ENCODE data around the gene PLXNA4. TPM values are rescaled to one million over a fixed set of nuclear protein-coding genes. Genes with fewer than 3 reads are reported as not detected.

Gene PLXNA4
- total RNA-seq, 2 experiments from 2014 or later = 0.75 to 0.85 TPM

DNA sequence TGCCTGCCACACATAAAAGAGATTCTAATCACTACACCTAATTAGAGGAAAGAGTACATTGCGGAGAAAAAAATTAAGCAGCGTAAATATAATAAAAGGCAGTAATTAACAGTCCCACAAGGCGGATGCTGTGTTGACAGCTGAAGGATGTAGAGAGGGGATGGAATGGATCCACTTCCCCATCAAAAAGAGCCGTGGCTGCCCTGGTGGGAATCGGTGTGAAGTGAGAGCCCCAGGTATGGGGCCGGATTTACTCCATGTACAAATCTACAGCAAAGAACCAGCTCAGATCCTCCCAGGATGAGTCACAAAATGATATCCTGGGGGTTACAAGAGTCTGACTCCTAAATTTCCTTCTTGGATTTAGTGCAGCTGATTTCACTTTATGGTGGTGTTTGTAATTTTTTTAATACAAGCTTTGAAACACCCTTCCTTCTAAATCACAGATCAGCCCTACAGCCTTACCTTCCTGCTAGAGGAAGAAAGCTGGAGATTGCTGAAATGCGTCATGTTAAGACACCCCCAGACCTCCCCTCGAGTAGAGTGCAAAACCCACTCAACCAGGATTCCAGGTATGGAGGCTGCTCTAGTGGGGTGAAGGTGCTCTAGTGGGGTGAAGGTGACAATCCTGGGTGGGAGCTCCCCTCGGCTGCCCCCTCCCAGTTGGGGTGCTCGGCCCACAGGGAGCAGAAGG lies 398.4 kb downstream of the PLXNA4 start:
- peaks cover 0 to 3% of the 10 kb centered on the region in 2 experiments for H3K27me3 ChIP-seq (ENCODE audit: control insufficient read depth in 1 of 2, insufficient read depth in 2 of 2, low read length in 2 of 2)
- ATAC-seq (ENCODE audit: poor library complexity) (no peak), DNase-seq (no peak)
- Mint-ChIP-seq H3K4me1 (ENCODE audit: low read depth) (no peaks in the 10 kb centered on the region), H3K4me3 (no peak overlapping the region), H3K36me3 (ENCODE audit: low read depth) (no peaks in the 10 kb centered on the region), H3K27me3 (no peaks in the 10 kb centered on the region), H3K9me3 (no peaks in the 10 kb centered on the region), H3K27ac (no peak overlapping the region)
- H3K4me1 ChIP-seq (ENCODE audit: insufficient read depth, low read length) = no peaks in the 10 kb centered on the region
- H3K27ac ChIP-seq (ENCODE audit: low read depth in 1 of 2, low read length in 2 of 2) = no peak overlapping the region
- no peak overlapping the region for H3K4me3 ChIP-seq (ENCODE audit: low read length)
- peaks cover 0 to 9% of the 10 kb centered on the region in 2 experiments for H3K9me3 ChIP-seq (ENCODE audit: control insufficient read depth in 1 of 2, insufficient read depth in 1 of 2, low read length in 2 of 2)
- H3K36me3 ChIP-seq (ENCODE audit: insufficient read depth, low read length) = no peaks in the 10 kb centered on the region
- no peak for TF ChIP-seq CTCF (IDR thresholded peaks at IDR 0.05)
- intact Hi-C loops (cut with DNase I, micrococcal nuclease) = no loop called here
- CTCF ChIA-PET = no interaction called here
- POLR2A ChIA-PET = no interaction called here

DNA sequence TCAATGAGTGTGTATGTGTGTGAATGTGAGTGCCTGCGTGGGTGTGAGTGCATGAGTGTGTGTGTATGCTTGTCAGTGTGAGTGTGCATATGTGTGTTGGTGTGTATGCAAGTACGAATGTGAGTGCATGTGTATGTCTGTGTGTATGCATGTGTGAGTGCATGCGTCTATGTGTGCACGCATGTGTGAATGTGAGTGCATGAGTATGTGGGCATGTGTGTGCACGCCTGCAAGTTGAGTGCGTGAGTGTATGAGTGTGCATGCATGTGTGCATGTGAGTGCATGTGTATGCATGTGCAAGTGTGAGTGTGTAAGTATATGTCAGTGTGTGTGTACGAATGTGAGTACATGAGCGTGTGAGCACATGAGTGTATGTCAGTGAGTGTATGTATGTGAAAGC lies 399.6 kb downstream of the PLXNA4 start:
- Mint-ChIP-seq H3K9me3 (no peaks in the 10 kb centered on the region), H3K36me3 (ENCODE audit: low read depth) (no peaks in the 10 kb centered on the region), H3K27me3 (no peaks in the 10 kb centered on the region), H3K27ac (no peak overlapping the region), H3K4me1 (ENCODE audit: low read depth) (no peaks in the 10 kb centered on the region), H3K4me3 (no peak overlapping the region)
- H3K9me3 ChIP-seq (ENCODE audit: control insufficient read depth in 1 of 2, insufficient read depth in 1 of 2, low read length in 2 of 2) = peaks cover 0 to 9% of the 10 kb centered on the region in 2 experiments
- no peak for ATAC-seq (ENCODE audit: poor library complexity)
- intact Hi-C loops (cut with DNase I, micrococcal nuclease) = no loop called here
- no peak overlapping the region for H3K27ac ChIP-seq (ENCODE audit: low read depth in 1 of 2, low read length in 2 of 2)
- H3K4me3 ChIP-seq (ENCODE audit: low read length) = no peak overlapping the region
- CTCF ChIA-PET = no interaction called here
- peaks cover 0 to 3% of the 10 kb centered on the region in 2 experiments for H3K27me3 ChIP-seq (ENCODE audit: control insufficient read depth in 1 of 2, insufficient read depth in 2 of 2, low read length in 2 of 2)
- no peak for TF ChIP-seq CTCF (IDR thresholded peaks at IDR 0.05)
- H3K4me1 ChIP-seq (ENCODE audit: insufficient read depth, low read length) = no peaks in the 10 kb centered on the region
- DNase-seq = no peak
- POLR2A ChIA-PET = no interaction called here
- H3K36me3 ChIP-seq (ENCODE audit: insufficient read depth, low read length) = no peaks in the 10 kb centered on the region

DNA sequence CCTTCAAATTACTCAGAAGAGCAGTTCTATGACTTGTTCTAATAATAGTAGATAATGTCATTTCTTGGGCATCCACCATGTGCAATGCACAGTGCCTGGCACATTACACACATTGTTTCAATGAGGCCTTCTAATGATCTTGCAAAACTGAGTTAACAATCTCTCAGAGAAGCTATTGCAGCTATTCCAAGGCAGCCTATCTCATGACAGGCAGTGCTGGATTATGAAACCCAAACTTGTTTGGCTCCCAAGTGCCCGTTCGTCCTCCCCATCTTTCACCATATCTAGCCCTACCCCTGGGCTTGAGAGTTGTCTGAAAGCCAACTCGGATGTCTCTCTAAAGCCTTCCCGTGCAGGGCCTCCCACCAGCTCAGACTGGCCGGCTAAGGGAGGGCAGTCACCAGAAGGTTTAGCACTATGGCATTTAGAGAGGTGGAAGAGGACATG lies 405.1 kb downstream of the PLXNA4 start:
- no peak for TF ChIP-seq CTCF (IDR thresholded peaks at IDR 0.05)
- no peaks in the 10 kb centered on the region for H3K4me1 ChIP-seq (ENCODE audit: insufficient read depth, low read length)
- H3K9me3 Mint-ChIP-seq = no peaks in the 10 kb centered on the region
- no peak for DNase-seq
- no peak overlapping the region for H3K27ac Mint-ChIP-seq
- intact Hi-C loops (cut with DNase I, micrococcal nuclease) = no loop called here
- no peak overlapping the region for H3K4me3 Mint-ChIP-seq
- no peak overlapping the region for H3K27ac ChIP-seq (ENCODE audit: low read depth in 1 of 2, low read length in 2 of 2)
- no peak for ATAC-seq (ENCODE audit: poor library complexity)
- H3K4me1 Mint-ChIP-seq (ENCODE audit: low read depth) = no peaks in the 10 kb centered on the region
- H3K27me3 ChIP-seq (ENCODE audit: control insufficient read depth in 1 of 2, insufficient read depth in 2 of 2, low read length in 2 of 2) = peaks cover 0 to 2% of the 10 kb centered on the region in 2 experiments
- CTCF ChIA-PET = no interaction called here
- no peaks in the 10 kb centered on the region for H3K27me3 Mint-ChIP-seq
- H3K4me3 ChIP-seq (ENCODE audit: low read length) = no peak overlapping the region
- no peaks in the 10 kb centered on the region for H3K36me3 ChIP-seq (ENCODE audit: insufficient read depth, low read length)
- peaks cover 0 to 7% of the 10 kb centered on the region in 2 experiments for H3K9me3 ChIP-seq (ENCODE audit: control insufficient read depth in 1 of 2, insufficient read depth in 1 of 2, low read length in 2 of 2)
- POLR2A ChIA-PET = no interaction called here
- H3K36me3 Mint-ChIP-seq (ENCODE audit: low read depth) = no peaks in the 10 kb centered on the region

Data from CD4-positive, alpha-beta T cell (primary cell).